Measurements from ENCODE around the gene AIP. TPM values are rescaled to one million over a fixed set of nuclear protein-coding genes. Genes with fewer than 3 reads are reported as not detected.

Gene AIP
- total RNA-seq, 1 donor from 2014 or later: 82.7 TPM

DNA sequence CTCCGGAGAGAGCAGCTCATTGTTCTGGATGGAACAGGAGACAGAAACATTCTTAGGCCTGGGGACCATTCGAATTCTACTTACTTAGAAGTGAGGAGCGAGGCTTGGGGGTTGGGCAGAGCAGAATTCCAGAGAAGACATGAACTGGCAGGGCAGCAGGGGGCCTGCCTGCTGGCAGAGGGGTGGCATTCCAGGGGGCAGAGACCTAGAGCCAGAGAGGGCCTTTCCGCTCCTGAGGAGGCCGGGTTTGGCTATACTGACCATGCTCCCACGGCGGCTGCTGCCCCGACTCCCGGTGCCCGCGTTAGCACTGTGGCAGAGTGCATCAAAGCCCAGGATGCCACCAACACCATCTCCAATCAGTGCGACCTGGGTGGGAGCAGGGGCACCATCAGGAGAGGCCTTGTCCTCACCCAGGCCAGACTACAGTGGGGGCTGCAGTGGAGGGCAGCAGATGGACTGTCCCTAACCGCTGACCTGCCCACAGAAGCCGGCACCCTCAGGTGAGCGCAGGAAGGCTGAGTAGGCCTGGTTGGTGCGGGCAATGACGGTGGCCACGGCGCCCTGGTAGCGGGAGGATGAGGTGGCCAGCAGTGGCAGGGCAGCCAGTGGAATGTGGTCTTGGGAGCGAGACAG lies 14.9 kb downstream of the AIP start:
- no peak for DNase-seq (ENCODE audit: extremely low spot score in 2 of 2)
- intact Hi-C loops (cut with DNase I): no loop called here
- peaks cover 0 to 24% of the 10 kb centered on the region in 2 donors for H3K36me3 ChIP-seq
- H3K9me3 ChIP-seq: no peaks in the 10 kb centered on the region
- no peak overlapping the region for H3K27ac ChIP-seq
- H3K4me1 ChIP-seq: no peaks in the 10 kb centered on the region
- no peak overlapping the region for H3K4me3 ChIP-seq
- TF ChIP-seq, protein P1, sequence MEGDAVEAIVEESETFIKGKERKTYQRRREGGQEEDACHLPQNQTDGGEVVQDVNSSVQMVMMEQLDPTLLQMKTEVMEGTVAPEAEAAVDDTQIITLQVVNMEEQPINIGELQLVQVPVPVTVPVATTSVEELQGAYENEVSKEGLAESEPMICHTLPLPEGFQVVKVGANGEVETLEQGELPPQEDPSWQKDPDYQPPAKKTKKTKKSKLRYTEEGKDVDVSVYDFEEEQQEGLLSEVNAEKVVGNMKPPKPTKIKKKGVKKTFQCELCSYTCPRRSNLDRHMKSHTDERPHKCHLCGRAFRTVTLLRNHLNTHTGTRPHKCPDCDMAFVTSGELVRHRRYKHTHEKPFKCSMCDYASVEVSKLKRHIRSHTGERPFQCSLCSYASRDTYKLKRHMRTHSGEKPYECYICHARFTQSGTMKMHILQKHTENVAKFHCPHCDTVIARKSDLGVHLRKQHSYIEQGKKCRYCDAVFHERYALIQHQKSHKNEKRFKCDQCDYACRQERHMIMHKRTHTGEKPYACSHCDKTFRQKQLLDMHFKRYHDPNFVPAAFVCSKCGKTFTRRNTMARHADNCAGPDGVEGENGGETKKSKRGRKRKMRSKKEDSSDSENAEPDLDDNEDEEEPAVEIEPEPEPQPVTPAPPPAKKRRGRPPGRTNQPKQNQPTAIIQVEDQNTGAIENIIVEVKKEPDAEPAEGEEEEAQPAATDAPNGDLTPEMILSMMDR (IDR thresholded peaks at IDR 0.05): no peak
- TF ChIP-seq POLR2AphosphoS5 (IDR thresholded peaks at IDR 0.05; ENCODE audit: insufficient read depth in 1 of 2, low read depth in 1 of 2) (no peak), POLR2A (IDR thresholded peaks at IDR 0.05) (no peak)
- H3K27me3 ChIP-seq: no peaks in the 10 kb centered on the region

DNA sequence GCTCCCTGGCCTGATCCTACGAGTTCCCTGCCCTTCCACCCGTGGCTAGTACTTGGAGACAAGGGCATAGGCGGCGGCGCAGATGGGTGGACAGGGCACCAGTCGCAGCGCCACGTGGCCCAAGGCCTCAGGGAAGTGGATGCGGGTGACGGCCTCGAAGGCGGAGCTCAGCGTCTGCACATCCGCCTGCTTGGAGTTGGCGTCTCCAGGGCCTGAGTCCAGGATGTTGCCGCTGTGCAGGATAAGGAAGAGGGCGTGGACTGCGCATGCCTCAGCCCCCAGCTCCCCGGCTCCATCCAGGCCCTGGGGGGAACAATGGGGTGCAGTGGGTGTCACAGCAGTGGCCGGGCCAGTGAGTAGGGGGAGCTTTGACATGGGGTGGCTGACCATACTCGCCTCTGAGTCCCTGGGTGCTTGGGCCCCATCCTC lies 15.7 kb downstream of the AIP start:
- TF ChIP-seq, protein P1 (IDR thresholded peaks at IDR 0.05): no peak
- TF ChIP-seq POLR2A (IDR thresholded peaks at IDR 0.05) (no peak), POLR2AphosphoS5 (IDR thresholded peaks at IDR 0.05; ENCODE audit: insufficient read depth in 1 of 2, low read depth in 1 of 2) (no peak)
- DNase-seq (ENCODE audit: extremely low spot score in 2 of 2): no peak
- peaks cover 0 to 16% of the 10 kb centered on the region in 2 donors for H3K36me3 ChIP-seq
- no peak overlapping the region for H3K4me3 ChIP-seq
- peaks cover 5% of the 10 kb centered on the region for H3K4me1 ChIP-seq
- H3K27ac ChIP-seq: no peak overlapping the region
- no peaks in the 10 kb centered on the region for H3K9me3 ChIP-seq
- intact Hi-C loops (cut with DNase I): no loop called here
- no peaks in the 10 kb centered on the region for H3K27me3 ChIP-seq

DNA sequence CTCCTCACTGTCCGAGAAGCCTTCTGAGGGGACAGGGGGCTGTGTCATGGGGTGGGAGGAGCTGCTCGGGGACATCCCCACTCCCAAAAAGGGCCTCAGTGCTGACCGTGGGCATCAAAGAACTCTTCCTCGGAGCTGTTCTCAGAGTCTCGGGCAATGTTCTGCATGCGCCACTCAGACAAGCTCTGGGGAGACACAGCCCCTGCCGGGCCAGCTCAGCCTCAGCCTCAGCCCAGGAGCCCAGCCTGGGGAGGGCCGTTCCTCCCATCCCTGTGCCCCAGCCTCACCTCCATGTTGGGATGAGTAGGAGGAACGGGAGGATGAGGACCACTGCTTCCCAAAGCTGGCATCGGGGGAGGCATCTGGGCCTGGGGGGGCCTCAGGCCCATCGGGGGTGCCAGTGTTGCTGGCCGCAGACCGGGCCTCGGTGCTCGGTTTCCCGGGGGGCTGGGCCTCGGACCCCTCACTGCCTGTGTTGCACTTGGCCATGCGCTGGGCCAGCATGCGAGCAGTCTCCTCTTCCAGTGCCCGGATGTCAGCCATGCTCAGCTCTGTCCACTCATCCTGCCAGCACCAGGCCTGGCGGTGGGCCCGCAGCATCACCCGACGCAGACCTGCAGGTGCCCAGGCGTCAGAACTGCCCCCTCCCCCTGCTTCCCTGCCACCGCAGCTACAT lies 17.1 kb downstream of the AIP start:
- Histone ChIP-seq H3K27me3 (no peaks in the 10 kb centered on the region), H3K9me3 (no peaks in the 10 kb centered on the region), H3K27ac (no peak overlapping the region), H3K4me1 (peaks cover 9% of the 10 kb centered on the region), H3K4me3 (no peak overlapping the region), H3K36me3 (peaks cover 0 to 13% of the 10 kb centered on the region in 2 donors)
- no peak for DNase-seq (ENCODE audit: extremely low spot score in 2 of 2)
- TF ChIP-seq, protein P1 (IDR thresholded peaks at IDR 0.05): no peak
- TF ChIP-seq POLR2AphosphoS5 (IDR thresholded peaks at IDR 0.05; ENCODE audit: insufficient read depth in 1 of 2, low read depth in 1 of 2) (no peak), POLR2A (IDR thresholded peaks at IDR 0.05) (no peak)
- intact Hi-C loops (cut with DNase I): loop anchor here (10.0 kb wide), 1 partner anchor 145 kb away; the partner anchor contains the start of gene POLD4

DNA sequence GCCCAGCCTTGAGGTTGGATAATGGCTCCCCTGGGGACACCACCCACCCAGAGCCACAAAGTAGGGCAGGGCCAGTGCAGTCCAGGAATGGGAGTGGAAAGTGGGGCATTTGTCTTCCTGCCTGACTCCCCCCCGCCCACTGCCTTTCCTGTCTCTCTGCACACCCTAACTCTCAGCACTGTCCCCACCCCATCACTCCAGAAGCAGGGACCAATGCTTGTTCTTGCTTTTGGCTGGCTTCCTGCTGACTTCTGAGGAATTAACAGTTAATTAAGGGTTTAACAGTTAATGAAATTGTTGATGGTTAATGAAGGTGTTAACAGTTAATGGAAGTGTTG lies 17.6 kb downstream of the AIP start:
- no peak for DNase-seq (ENCODE audit: extremely low spot score in 2 of 2)
- H3K27ac ChIP-seq: no peak overlapping the region
- intact Hi-C loops (cut with DNase I): loop anchor here (10.0 kb wide), 1 partner anchor 146 kb away; the partner anchor contains the start of gene POLD4
- peaks cover 12% of the 10 kb centered on the region for H3K4me1 ChIP-seq
- no peaks in the 10 kb centered on the region for H3K9me3 ChIP-seq
- no peak overlapping the region for H3K4me3 ChIP-seq
- peaks cover 0 to 13% of the 10 kb centered on the region in 2 donors for H3K36me3 ChIP-seq
- H3K27me3 ChIP-seq: no peaks in the 10 kb centered on the region
- TF ChIP-seq POLR2AphosphoS5 (IDR thresholded peaks at IDR 0.05; ENCODE audit: insufficient read depth in 1 of 2, low read depth in 1 of 2): no peak
- TF ChIP-seq, protein P1 (IDR thresholded peaks at IDR 0.05): no peak
